IPS-15b (cell line): Measurements from ENCODE around the gene TRMO.

Experiments
- H3K27me3 ChIP-seq: one replicate; pipeline ENCODE4 v1.6.1; 2013; ENCODE audit warnings: low read length; ENCODE audit not compliant: control insufficient read depth, insufficient read depth
- H3K36me3 ChIP-seq: one replicate; pipeline ENCODE4 v1.6.1; 2013; ENCODE audit warnings: low read length; ENCODE audit not compliant: control insufficient read depth, insufficient read depth
- H3K4me1 ChIP-seq: one replicate; pipeline ENCODE4 v1.6.1; 2013; ENCODE audit warnings: mild to moderate bottlenecking, low read length; ENCODE audit not compliant: control insufficient read depth, insufficient read depth
- H3K4me3 ChIP-seq: one replicate; pipeline ENCODE4 v1.5.1; 2013; ENCODE audit warnings: low read depth, low read length
- H3K9ac ChIP-seq: one replicate; pipeline ENCODE4 v1.6.1; 2013; ENCODE audit warnings: low read depth, mild to moderate bottlenecking, low read length
- H3K9me3 ChIP-seq: one replicate; pipeline ENCODE4 v1.6.1; 2013; ENCODE audit warnings: mild to moderate bottlenecking, low read length; ENCODE audit not compliant: control insufficient read depth, insufficient read depth

TRMO gene

GRCh38 chr9:97911970-97912369 is 10.3 kb downstream of the TRMO start:
- Histone ChIP-seq H3K36me3 (no peaks in the 10 kb centered on the region), H3K9ac (no peak overlapping the region), H3K9me3 (no peaks in the 10 kb centered on the region), H3K27me3 (no peaks in the 10 kb centered on the region), H3K4me3 (no peak overlapping the region), H3K4me1 (no peaks in the 10 kb centered on the region)

- H3K9me3 ChIP-seq, result no peaks in the 10 kb centered on the region
- no peak overlapping the region for H3K4me3 ChIP-seq
- no peak overlapping the region for H3K9ac ChIP-seq
- H3K36me3 ChIP-seq, result no peaks in the 10 kb centered on the region
- H3K4me1 ChIP-seq, result no peaks in the 10 kb centered on the region
- no peaks in the 10 kb centered on the region for H3K27me3 ChIP-seq
Observed at GRCh38 chr9:97911528-97911927, 10.8 kb downstream of the TRMO start.

- no peak overlapping the region for H3K9ac ChIP-seq
- H3K4me1 ChIP-seq, result no peaks in the 10 kb centered on the region
- H3K9me3 ChIP-seq, result no peaks in the 10 kb centered on the region
- no peak overlapping the region for H3K4me3 ChIP-seq
- no peaks in the 10 kb centered on the region for H3K36me3 ChIP-seq
- H3K27me3 ChIP-seq, result no peaks in the 10 kb centered on the region
Observed at GRCh38 chr9:97910357-97910756, 11.9 kb downstream of the TRMO start.

GRCh38 chr9:97908705-97909104 is 13.6 kb downstream of the TRMO start:
- Histone ChIP-seq H3K9ac (no peak overlapping the region), H3K4me1 (no peaks in the 10 kb centered on the region), H3K27me3 (no peaks in the 10 kb centered on the region), H3K36me3 (no peaks in the 10 kb centered on the region), H3K4me3 (no peak overlapping the region), H3K9me3 (no peaks in the 10 kb centered on the region)

- Histone ChIP-seq H3K4me3 (no peak overlapping the region), H3K27me3 (no peaks in the 10 kb centered on the region), H3K9ac (no peak overlapping the region), H3K36me3 (no peaks in the 10 kb centered on the region), H3K4me1 (no peaks in the 10 kb centered on the region), H3K9me3 (no peaks in the 10 kb centered on the region)
Observed at GRCh38 chr9:97907632-97908031, 14.7 kb downstream of the TRMO start.

GRCh38 chr9:97907046-97907445 is 15.3 kb downstream of the TRMO start:
- no peak overlapping the region for H3K4me3 ChIP-seq
- no peak overlapping the region for H3K9ac ChIP-seq
- H3K4me1 ChIP-seq, result no peaks in the 10 kb centered on the region
- no peaks in the 10 kb centered on the region for H3K27me3 ChIP-seq
- no peaks in the 10 kb centered on the region for H3K36me3 ChIP-seq
- no peaks in the 10 kb centered on the region for H3K9me3 ChIP-seq

- Histone ChIP-seq H3K36me3 (no peaks in the 10 kb centered on the region), H3K9ac (no peak overlapping the region), H3K4me3 (no peak overlapping the region), H3K9me3 (no peaks in the 10 kb centered on the region), H3K4me1 (no peaks in the 10 kb centered on the region), H3K27me3 (no peaks in the 10 kb centered on the region)
Observed at GRCh38 chr9:97906236-97906831, 16.0 kb downstream of the TRMO start.

- Histone ChIP-seq H3K27me3 (no peaks in the 10 kb centered on the region), H3K4me3 (no peak overlapping the region), H3K4me1 (no peaks in the 10 kb centered on the region), H3K9me3 (no peaks in the 10 kb centered on the region), H3K36me3 (no peaks in the 10 kb centered on the region), H3K9ac (no peak overlapping the region)
Observed at GRCh38 chr9:97905228-97905627, 17.1 kb downstream of the TRMO start.

GRCh38 chr9:97904725-97905124 is 17.6 kb downstream of the TRMO start:
- Histone ChIP-seq H3K4me3 (no peak overlapping the region), H3K4me1 (no peaks in the 10 kb centered on the region), H3K36me3 (no peaks in the 10 kb centered on the region), H3K27me3 (no peaks in the 10 kb centered on the region), H3K9ac (no peak overlapping the region), H3K9me3 (no peaks in the 10 kb centered on the region)

GRCh38 chr9:97903177-97903576 is 19.1 kb downstream of the TRMO start:
- no peaks in the 10 kb centered on the region for H3K36me3 ChIP-seq
- no peaks in the 10 kb centered on the region for H3K27me3 ChIP-seq
- H3K4me1 ChIP-seq, result no peaks in the 10 kb centered on the region
- no peak overlapping the region for H3K9ac ChIP-seq
- H3K4me3 ChIP-seq, result no peak overlapping the region
- no peaks in the 10 kb centered on the region for H3K9me3 ChIP-seq

- Histone ChIP-seq H3K27me3 (no peaks in the 10 kb centered on the region), H3K9ac (no peak overlapping the region), H3K9me3 (no peaks in the 10 kb centered on the region), H3K4me1 (no peaks in the 10 kb centered on the region), H3K4me3 (no peak overlapping the region), H3K36me3 (no peaks in the 10 kb centered on the region)
Observed at GRCh38 chr9:97900738-97901565, 21.3 kb downstream of the TRMO start.

GRCh38 chr9:97900103-97900737 is 22.1 kb downstream of the TRMO start:
- Histone ChIP-seq H3K4me3 (no peak overlapping the region), H3K4me1 (no peaks in the 10 kb centered on the region), H3K27me3 (no peaks in the 10 kb centered on the region), H3K36me3 (no peaks in the 10 kb centered on the region), H3K9me3 (no peaks in the 10 kb centered on the region), H3K9ac (no peak overlapping the region)
